Transverse colon (tissue), 3 donors: ENCODE results near the gene TBX21.

Experiments
- CTCF ChIP-seq, 5 experiments: fragments of 200-600 bp in 3 of 5; fragments of 450-650 bp in 2 of 5; sonication (generic) in 3 of 5; IDR thresholded peaks; 1 replicate in 2 of 5; 2 replicates in 3 of 5; pipeline ENCODE4 v1.5.1; 2016 to 2017; ENCODE audit warnings: antibody characterized with exemption in 5 of 5, inconsistent platforms in 3 of 5, mild to moderate bottlenecking in 2 of 5, moderate library complexity in 1 of 5
- EP300 ChIP-seq: sonication (generic); formaldehyde crosslinking; IDR thresholded peaks from one replicate; pipeline ENCODE4 v1.6.1; 2017; ENCODE audit warnings: antibody characterized with exemption, low read depth
- POLR2A ChIP-seq: fragments of 450-650 bp; IDR thresholded peaks from one replicate; pipeline ENCODE4 v1.6.1; 2016; ENCODE audit warnings: antibody characterized with exemption, mild to moderate bottlenecking, moderate library complexity

GRCh38 chr17:47728214-47728877, 4.7 kb upstream of the TBX21 start:
- TF ChIP-seq CTCF (IDR thresholded peaks at IDR 0.05) (no peak), POLR2A (no peak), EP300 (no peak)
